Ureter (tissue), 1 donor: ENCODE measurements around the gene KBTBD12. TPM values are rescaled to one million over a fixed set of nuclear protein-coding genes. Genes with fewer than 3 reads are reported as not detected.
"Not testable (repeated sequence)": the region's sequence is repeated elsewhere in the genome, so short reads cannot be mapped to it uniquely, and the experiment has no call there.

Experiments
- DNase-seq: peaks from one replicate; pipeline ENCODE4 v3.0.0-alpha.2; 2020; ENCODE audit warnings: low spot score
- total RNA-seq: library from RNA; stranded (reverse); gene quantifications from one replicate; pipeline ENCODE4 v1.2.4, GENCODE V29; 2023
- donor health status: DM: yes; HTN: yes; CAD: no.

KBTBD12 gene, protein sequence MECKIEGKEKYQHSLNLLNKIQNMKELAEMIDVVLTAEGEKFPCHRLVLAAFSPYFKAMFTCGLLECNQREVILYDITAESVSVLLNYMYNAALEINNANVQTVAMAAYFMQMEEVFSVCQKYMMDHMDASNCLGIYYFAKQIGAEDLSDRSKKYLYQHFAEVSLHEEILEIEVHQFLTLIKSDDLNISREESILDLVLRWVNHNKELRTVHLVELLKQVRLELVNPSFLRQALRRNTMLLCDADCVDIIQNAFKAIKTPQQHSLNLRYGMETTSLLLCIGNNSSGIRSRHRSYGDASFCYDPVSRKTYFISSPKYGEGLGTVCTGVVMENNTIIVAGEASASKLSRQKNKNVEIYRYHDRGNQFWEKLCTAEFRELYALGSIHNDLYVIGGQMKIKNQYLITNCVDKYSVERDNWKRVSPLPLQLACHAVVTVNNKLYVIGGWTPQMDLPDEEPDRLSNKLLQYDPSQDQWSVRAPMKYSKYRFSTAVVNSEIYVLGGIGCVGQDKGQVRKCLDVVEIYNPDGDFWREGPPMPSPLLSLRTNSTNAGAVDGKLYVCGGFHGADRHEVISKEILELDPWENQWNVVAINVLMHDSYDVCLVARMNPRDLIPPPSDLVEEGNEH
- 5.5 TPM for total RNA-seq

DNA sequence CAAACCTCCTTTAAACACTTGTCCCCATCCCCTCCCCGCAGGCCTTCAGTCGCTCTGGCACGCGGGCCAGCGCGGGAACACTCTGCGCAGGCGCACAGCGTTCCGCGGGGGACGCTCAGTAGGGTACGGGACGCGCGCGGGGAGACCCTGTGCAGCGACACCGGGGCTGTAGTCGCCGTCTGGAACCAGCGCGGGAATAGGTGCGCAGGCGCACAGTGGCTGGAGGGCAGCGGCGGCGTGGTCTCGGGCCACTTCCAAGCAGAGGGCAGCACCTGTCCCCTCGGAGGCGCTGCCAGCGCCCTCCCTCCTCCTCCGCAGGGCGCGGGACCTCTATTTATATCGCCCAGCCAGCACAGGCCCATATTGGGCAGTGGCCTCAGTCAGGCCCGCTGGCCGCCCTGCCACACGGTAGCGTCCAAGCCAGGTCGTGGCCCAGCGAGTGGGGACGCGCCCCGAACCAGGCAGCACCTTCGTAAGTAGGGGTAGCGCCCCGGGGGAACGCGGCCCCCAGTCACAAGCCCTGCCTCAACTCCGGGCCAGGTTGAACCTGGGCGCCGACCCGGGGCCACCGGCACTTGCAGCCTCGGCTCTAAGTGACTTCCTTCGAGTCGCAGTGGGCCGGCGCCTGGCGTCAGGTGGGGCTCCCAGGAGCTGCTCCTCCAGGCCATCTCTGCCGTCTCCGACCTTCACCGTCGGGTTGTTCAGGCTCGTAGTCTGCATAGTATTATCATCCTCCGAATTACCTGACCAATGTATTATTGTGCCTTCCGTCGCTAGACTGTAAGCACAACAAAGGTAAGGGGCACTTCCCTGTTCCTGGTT, at the start of gene KBTBD12:
Gene KBTBD12 (plus strand): TSS at position 118 of the 822 bp plus-strand sequence. CDS start 7,830 bp downstream, outside the sequence.
- no peak for DNase-seq

- no peak for DNase-seq
Observed at GRCh38 chr3:127865941-127866340, 49.1 kb upstream of the KBTBD12 start.

DNA sequence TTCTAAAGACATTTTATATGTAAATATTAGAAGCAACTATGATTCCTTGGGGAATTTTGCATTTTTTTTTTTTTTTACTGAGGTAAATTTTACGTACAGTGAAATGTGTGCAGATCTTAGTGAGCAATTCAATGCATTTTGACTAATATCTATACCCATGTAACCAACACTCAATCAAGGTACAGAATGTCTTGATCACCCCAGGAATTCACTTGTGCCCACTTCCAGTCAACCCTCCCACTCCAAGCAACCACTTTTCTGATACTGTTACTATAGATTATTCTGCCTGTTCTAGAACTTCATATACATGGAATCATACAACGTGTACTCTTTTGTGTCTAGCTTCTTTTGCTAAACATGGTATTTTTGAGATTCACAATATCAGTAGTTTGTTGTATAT, 47.6 kb upstream of the KBTBD12 start:
- no peak for DNase-seq

GRCh38 chr3:127867986-127868385, 47.0 kb upstream of the KBTBD12 start:
- DNase-seq, result no peak

DNA sequence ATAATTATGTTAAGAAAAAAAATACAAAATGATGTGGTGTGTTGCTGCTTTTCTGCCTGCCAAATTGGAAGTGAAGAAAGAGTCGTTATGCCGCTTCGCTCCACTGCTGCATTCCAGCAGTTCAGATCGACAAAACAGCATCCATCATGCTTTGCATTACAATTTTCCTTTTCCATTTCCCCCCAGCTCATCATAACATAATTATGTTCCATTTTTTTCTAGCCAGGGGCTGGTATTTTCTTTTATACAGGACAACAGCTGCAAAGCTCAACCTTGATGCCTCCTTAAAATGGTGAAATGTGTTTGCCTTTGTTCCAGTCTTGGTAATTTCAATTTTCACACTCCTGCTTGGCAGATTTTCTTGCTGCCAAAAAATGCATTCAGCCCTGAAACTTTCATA, 44.9 kb upstream of the KBTBD12 start:
- no peak for DNase-seq

DNA sequence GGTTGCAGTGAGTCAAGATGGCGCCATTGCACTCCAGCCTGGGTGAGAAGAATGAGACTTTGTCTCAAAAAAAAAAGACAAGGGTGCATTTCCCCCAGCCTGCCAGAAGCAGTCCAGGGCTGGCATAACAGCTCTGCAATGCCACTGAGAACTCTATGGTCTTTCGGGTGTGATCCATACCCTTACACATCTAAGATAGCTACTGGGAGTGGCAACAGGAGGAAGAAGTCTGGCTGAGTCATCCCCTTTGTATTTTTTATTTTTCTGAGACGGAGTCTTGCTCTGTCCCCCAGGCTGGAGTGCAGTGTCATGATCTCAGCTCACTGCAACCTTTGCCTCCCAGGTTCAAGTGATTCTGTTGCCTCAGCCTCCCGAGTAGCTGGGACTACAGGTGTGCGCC, 40.9 kb upstream of the KBTBD12 start:
- not testable (repeated sequence) for DNase-seq

DNA sequence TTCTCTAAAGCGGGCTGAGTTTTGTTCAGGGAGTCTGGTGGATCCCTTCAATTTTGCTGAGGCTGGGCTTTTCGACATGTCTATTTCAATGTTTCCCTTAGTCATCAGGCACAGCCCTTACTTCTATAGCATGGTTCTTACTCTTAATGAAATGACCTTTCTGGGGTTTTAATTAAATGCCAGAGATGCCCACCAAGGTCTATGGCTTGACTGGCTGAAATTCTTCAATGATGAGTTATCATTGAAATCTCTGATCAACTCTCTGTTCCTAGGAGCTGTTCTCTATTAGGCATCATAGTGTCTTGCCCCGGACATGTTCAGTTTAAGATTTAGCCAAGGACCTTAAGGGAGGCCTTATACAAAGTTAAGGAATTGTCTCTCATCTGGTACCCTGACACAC, 33.4 kb upstream of the KBTBD12 start:
- DNase-seq, result no peak

DNA sequence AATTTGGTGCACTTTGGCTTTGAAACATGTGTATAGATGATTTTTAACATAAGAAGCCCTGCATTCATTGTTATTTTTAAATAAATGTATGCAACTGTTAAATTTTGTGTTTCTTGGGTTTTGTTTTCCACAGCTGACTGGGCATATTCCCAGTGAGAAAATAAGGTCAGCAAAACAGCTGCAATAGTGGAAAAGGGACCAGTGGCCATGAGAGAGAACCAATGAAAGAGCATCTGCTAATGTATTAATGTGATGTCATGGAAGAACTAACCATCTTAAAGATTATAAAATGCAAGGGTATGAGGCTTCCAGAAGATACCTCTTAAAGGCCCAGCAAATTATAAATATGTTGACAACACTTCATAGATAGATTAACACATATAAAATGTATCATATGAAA, 31.0 kb upstream of the KBTBD12 start:
- DNase-seq, result no peak

DNA sequence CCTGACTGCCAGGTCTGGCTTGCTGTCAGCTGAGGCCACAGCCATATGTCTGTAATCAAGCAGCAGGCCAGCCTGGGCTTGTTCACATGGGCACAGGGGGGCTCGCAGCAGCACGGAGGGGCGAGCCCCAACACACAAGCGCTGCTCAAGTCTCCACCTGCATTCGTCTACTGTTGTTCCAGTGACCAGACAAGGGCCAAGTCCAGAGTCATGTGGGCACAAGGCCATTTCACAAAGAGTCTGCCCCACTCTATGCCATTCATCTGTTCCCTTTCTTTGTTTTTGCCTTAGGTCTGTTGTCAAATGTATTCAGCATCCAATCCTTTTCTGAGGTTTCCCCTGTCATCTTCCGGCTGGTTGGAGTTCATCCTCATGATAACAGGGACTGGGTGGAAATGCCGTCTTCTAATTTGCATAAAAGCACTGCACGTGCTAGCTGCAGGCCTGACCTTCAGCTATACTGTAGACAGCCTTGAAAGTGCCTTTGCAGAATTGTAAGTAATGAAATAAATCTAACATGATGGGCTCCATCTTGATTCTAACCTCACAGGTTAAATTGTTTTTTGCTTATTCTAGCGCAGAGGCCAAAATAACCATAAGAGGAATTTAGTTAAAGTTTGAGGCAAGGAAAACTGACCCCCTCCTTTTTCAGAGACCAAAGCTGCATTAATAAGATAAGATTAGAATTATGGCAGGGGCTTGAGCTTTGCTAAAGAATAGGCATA, 28.6 kb upstream of the KBTBD12 start:
- DNase-seq, result no peak

- no peak for DNase-seq
Observed at GRCh38 chr3:127886956-127887231, 28.1 kb upstream of the KBTBD12 start.

- DNase-seq, result no peak
Observed at GRCh38 chr3:127887321-127887720, 27.7 kb upstream of the KBTBD12 start.

GRCh38 chr3:127888156-127888555, 26.9 kb upstream of the KBTBD12 start:
- DNase-seq, result no peak

DNA sequence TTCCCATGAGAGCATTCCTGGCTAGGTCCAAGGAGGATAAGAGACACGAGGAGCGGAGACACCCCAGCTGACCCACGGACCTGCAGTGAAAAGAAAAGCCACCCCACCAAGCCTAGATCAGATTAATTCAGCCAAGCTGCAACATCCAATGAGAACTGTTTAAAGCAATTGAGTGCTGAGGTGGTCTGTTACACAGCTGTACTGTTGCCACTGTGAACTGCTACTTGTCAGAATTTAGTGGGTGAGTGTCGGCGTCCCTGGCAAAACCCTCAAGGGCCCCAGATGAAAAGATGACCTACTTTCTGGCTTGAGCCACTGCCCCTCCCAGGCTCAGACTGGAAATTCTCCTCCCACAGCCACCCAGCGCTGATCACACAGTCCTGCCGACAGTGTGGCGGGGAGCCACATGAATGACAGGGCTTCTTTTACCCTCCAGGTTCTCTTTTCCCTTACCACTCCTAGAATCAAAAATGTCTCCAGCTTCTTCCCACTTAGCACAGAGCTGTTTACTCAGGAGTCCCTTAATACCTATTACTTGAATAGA, 26.4 kb upstream of the KBTBD12 start:
- DNase-seq, result peak; percentile 50

- no peak for DNase-seq
Observed at GRCh38 chr3:127889461-127889863, 25.6 kb upstream of the KBTBD12 start.

DNA sequence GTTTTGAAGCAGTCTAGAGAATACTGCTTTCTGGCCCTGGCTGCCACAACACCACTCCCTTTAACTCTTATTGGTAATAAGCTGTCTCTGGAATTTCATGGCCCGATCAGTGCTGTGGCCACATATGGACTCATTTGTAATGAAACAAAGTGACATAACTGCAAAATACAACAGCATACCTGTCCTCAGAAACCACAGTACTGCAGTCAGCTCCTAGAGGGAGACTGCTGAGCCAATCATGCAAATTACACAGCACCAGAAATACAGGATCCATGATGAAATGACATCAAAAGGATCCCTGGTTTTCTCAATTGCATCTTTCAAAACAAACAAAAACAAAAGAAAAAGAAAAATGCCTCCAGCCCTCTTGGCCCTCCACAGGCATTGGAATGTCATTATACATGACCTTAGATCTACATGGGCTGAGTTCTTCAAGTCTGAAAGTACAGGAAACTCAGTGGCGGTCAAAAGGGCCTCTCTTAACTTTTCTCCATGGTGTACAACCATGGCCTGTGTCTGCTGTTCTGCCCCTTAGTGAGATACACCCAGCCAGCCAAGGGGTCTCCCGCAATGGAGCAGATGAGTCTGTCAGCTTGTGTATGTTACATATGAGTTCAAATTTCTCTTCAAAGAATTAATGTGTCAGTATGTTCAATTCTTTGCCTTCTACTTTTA, 24.9 kb upstream of the KBTBD12 start:
- no peak for DNase-seq

- not testable (repeated sequence) for DNase-seq
Observed at GRCh38 chr3:127890651-127891290, 24.3 kb upstream of the KBTBD12 start.

DNA sequence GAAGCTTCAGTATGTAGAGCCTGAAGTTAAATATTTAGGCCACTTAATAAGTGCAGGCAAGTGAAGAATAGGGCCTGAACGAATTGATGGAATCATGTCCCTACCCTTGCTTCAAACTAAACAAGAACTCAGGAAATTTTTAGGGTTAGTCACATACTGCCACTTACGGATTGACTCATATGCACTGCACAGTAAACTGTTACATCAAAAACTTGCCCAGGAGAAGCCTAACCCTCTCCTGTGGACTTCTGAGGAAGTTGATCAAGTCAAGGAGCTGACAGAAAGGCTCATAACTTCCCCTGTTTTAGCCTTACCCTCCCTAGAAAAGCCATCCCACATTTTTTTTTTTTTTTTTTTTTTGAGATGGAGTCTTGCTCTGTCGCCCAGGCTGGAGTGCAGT, 20.6 kb upstream of the KBTBD12 start:
- no peak for DNase-seq

DNA sequence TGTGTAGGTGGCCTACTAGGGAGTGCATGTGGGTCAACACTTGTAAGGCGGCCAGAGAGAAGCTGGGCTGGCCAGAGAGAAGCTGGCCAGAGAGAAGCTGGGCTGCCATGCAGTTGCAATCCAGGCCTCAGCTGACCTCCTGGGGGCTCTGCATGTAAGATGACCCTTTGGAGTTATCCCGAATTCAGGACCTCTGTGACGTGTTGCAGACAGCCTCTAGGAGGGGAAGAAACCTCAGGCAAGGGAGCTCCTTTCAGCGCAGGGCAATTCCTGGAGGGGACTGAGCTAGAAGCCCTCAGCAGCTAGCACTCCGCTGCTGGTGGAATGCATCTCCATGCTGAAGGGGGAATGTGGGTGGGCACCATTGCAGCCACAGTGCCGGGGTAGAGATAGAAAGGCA, 15.8 kb upstream of the KBTBD12 start:
- no peak for DNase-seq

DNA sequence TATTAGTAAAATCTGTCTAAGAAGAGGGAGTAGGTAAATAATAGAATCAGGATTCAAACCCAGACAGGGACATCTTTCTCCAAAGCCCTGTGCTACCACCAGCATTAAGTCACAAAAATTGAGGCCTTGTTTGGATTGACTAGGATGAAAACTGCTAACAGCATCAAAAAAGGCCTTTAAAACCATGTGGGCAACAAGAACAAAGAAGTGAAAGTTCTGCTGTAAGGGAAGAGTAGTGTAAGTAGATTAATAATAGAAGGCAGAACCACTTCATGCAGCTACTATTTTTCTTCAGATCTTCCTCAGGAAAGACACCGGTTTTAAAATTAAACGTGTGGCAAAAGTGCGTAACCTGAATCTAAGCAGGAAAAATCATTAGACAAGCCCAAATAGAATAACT, 15.3 kb upstream of the KBTBD12 start:
- no peak for DNase-seq

GRCh38 chr3:127900536-127900935, 14.5 kb upstream of the KBTBD12 start:
- DNase-seq, result no peak

GRCh38 chr3:127902486-127902885, 12.5 kb upstream of the KBTBD12 start:
- no peak for DNase-seq
